Neural progenitor cell (in vitro differentiated cells): ENCODE data around the gene REEP3.

Source experiments
- EZH2 ChIP-seq: fragments of 200-600 bp; sonication (generic); IDR thresholded peaks from 2 replicates; pipeline ENCODE4 v1.6.1; 2017; ENCODE audit warnings: antibody characterized with exemption, mild to moderate bottlenecking, moderate library complexity
- EZH2phosphoT487 ChIP-seq: fragments of 200-600 bp; sonication (generic); IDR thresholded peaks from 2 replicates; pipeline ENCODE4 v1.6.1; 2017; ENCODE audit warnings: antibody characterized with exemption
- TF ChIP-seq, protein P1 (sequence below): fragments of 200-600 bp; sonication (generic); IDR thresholded peaks from 2 replicates; pipeline ENCODE4 v1.5.1; 2017; ENCODE audit warnings: antibody characterized with exemption, mild to moderate bottlenecking

DNA sequence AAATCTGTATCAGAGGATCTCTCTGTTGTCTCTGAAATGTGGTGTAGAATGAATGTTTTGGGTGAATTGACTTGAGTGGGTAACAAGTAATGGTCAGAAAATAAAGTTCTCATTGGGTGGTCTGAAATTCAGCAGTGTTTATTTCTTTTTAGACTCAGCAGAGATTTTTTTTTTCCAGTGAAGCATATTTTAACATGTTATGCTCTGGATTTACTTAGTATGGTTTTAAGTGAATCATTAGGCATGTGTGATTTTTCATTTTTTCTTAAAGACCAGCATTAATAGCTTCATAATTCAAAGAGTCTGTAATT lies 63.5 kb downstream of the REEP3 start:
- TF ChIP-seq, protein P1, sequence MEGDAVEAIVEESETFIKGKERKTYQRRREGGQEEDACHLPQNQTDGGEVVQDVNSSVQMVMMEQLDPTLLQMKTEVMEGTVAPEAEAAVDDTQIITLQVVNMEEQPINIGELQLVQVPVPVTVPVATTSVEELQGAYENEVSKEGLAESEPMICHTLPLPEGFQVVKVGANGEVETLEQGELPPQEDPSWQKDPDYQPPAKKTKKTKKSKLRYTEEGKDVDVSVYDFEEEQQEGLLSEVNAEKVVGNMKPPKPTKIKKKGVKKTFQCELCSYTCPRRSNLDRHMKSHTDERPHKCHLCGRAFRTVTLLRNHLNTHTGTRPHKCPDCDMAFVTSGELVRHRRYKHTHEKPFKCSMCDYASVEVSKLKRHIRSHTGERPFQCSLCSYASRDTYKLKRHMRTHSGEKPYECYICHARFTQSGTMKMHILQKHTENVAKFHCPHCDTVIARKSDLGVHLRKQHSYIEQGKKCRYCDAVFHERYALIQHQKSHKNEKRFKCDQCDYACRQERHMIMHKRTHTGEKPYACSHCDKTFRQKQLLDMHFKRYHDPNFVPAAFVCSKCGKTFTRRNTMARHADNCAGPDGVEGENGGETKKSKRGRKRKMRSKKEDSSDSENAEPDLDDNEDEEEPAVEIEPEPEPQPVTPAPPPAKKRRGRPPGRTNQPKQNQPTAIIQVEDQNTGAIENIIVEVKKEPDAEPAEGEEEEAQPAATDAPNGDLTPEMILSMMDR, result no peak
- TF ChIP-seq EZH2phosphoT487, result no peak
- TF ChIP-seq EZH2, result no peak
